ENCODE measurements around the gene GABRB1. TPM values are rescaled to one million over a fixed set of nuclear protein-coding genes. Genes with fewer than 3 reads are reported as not detected.
A peak's percentile ranks its signal among the peaks of the same experiment; 100 is the strongest.

Gene GABRB1
- polyA plus RNA-seq, 3 donors from 2014 or later, result not detected

- Mint-ChIP-seq H3K27me3 (ENCODE audit: low read depth in 3 of 3) (peaks cover 0 to 3% (median 2%) of the 10 kb centered on the region in 3 donors), H3K4me3 (no peak overlapping the region), H3K9me3 (no peaks in the 10 kb centered on the region), H3K4me1 (no peaks in the 10 kb centered on the region), H3K27ac (no peak overlapping the region), H3K36me3 (no peaks in the 10 kb centered on the region)
- DNase-seq, result no peak
Observed at GRCh38 chr4:47434931-47435330, 403.6 kb downstream of the GABRB1 start.

GRCh38 chr4:47442980-47443379 is 411.6 kb downstream of the GABRB1 start:
- H3K27ac Mint-ChIP-seq, result peak overlapping the region in 1 of 6 donors; percentile 41
- H3K4me1 Mint-ChIP-seq, result peaks cover 5 to 7% of the 10 kb centered on the region in 2 donors
- peaks cover 0 to 2% (median 0%) of the 10 kb centered on the region in 3 donors for H3K27me3 Mint-ChIP-seq (ENCODE audit: low read depth in 3 of 3)
- peaks cover 0 to 6% (median 5%) of the 10 kb centered on the region in 3 donors for H3K36me3 Mint-ChIP-seq
- no peak for DNase-seq
- H3K4me3 Mint-ChIP-seq, result no peak overlapping the region
- no peaks in the 10 kb centered on the region for H3K9me3 Mint-ChIP-seq

DNA sequence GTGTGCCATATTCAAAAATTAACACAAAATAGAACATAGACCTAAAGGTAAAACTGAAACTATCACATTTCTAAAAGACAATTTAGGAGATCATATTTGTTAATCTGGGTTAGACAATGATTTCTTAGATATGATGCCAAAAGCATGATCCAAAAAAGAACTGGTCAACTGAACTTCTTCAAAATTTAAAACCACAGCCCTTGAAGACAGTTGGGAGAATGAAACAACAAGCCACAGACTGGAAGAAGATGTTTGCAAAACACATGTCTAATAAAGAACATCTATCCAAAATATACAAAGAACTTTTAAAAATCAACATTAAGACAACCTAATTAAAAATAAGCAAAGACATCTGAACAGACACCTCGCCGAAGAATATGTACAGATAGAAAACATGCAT is 412.7 kb downstream of the GABRB1 start:
- peaks cover 0 to 2% (median 0%) of the 10 kb centered on the region in 3 donors for H3K27me3 Mint-ChIP-seq (ENCODE audit: low read depth in 3 of 3)

GRCh38 chr4:47451657-47452056 is 420.3 kb downstream of the GABRB1 start:
- H3K9me3 Mint-ChIP-seq, result no peaks in the 10 kb centered on the region
- no peak overlapping the region for H3K4me3 Mint-ChIP-seq
- peaks cover 26 to 44% (median 39%) of the 10 kb centered on the region in 3 donors for H3K36me3 Mint-ChIP-seq
- H3K4me1 Mint-ChIP-seq, result peaks cover 0 to 6% of the 10 kb centered on the region in 2 donors
- no peak for DNase-seq
- peaks cover 0 to 2% (median 0%) of the 10 kb centered on the region in 3 donors for H3K27me3 Mint-ChIP-seq (ENCODE audit: low read depth in 3 of 3)
- H3K27ac Mint-ChIP-seq, result no peak overlapping the region

More for the DNA sequence above, 412.7 kb downstream of the GABRB1 start:
- Mint-ChIP-seq H3K36me3 (peaks cover 6 to 8% (median 7%) of the 10 kb centered on the region in 3 donors), H3K4me3 (no peak overlapping the region), H3K9me3 (no peaks in the 10 kb centered on the region), H3K27ac (no peak overlapping the region), H3K4me1 (peaks cover 5 to 7% of the 10 kb centered on the region in 2 donors)
- DNase-seq, result no peak

DNA sequence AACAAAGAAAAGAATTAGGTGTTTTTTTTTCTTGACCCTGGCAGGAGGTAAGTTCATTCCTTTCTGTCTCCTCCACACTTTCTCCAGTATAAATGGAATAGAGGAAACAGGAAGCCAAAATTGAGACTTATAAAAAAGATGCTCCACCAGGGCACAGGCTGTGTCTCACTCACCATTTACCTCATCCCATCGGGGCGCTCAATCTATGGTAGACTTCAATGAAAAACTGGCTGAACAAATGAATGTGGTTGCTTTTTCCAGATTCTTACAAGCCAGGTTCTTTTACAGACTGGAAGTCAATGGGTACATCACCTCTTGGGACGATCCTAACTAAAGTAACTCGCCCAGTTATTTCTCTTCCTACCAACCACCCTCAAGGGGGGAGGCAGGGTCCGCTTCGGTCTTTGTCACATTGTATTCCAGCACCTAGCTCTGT is 431.4 kb downstream of the GABRB1 start:
- peak overlapping the region; percentile 88 to 94 (median 92) for H3K27ac Mint-ChIP-seq
- H3K27me3 Mint-ChIP-seq (ENCODE audit: low read depth in 3 of 3), result peaks cover 0 to 5% (median 0%) of the 10 kb centered on the region in 3 donors
- H3K36me3 Mint-ChIP-seq, result peaks cover 0 to 15% (median 6%) of the 10 kb centered on the region in 3 donors
- no peaks in the 10 kb centered on the region for H3K9me3 Mint-ChIP-seq
- peaks cover 30 to 41% of the 10 kb centered on the region in 2 donors for H3K4me1 Mint-ChIP-seq
- DNase-seq, result no peak
- H3K4me3 Mint-ChIP-seq, result peak overlapping the region; percentile 88 to 91 (median 89)

DNA sequence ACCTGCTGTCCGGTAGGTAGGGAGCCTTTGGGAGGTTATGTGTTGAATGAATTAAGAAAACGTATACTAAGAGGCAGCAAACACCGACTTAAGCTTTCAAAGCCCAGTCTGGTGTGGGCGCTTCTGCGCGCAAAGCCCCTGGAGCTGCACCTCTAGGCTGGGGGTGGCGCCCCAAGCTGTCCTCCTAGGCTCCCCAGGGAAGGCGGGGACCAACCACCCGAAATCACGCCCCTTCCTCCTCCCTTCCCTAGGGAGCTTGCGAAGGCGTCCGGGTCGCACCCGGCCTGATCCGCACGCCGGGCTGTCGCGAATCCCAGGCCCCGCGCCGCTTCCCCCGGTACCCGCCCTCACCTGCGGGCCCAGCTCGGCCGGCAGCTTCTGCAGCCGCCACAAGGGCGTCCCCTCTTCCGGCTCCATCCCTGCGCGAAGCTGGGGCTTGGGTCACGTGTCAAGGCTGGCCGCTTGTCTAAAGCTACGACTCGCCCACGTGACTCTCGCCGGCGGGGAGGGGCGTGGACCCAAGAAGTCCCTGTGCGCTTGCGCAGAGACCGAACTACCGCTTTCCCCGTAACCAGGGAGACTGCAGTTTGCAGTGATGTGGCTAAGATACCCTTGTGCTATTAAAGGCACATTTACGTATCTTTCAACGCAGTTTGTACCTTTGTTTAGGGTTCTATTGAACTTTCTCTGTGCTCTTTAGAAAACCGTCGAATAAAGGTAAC is 432.0 kb downstream of the GABRB1 start, which contains the start of gene COMMD8:
Gene COMMD8 (minus strand): TSS at position 468 of the 722 bp plus-strand sequence. CDS start 51 bp downstream, at position 417.
- DNase-seq, result peak; percentile 95 to 97 (median 96)
- Mint-ChIP-seq H3K9me3 (no peaks in the 10 kb centered on the region), H3K4me3 (peak within 1 kb of the TSS; percentile 88 to 91 (median 89)), H3K27ac (peak within 1 kb of the TSS; percentile 88 to 94 (median 92)), H3K27me3 (ENCODE audit: low read depth in 3 of 3) (peaks cover 0 to 5% (median 0%) of the 10 kb centered on the region in 3 donors), H3K36me3 (peaks cover 0 to 13% (median 3%) of the 10 kb centered on the region in 3 donors), H3K4me1 (peaks cover 30 to 41% of the 10 kb centered on the region in 2 donors)

GRCh38 chr4:47465004-47465403 is 433.6 kb downstream of the GABRB1 start:
- H3K9me3 Mint-ChIP-seq, result no peaks in the 10 kb centered on the region
- peaks cover 0 to 5% (median 0%) of the 10 kb centered on the region in 3 donors for H3K27me3 Mint-ChIP-seq (ENCODE audit: low read depth in 3 of 3)
- H3K27ac Mint-ChIP-seq, result no peak overlapping the region
- peaks cover 30 to 34% of the 10 kb centered on the region in 2 donors for H3K4me1 Mint-ChIP-seq
- no peak for DNase-seq
- no peak overlapping the region for H3K4me3 Mint-ChIP-seq
- H3K36me3 Mint-ChIP-seq, result no peaks in the 10 kb centered on the region

DNA sequence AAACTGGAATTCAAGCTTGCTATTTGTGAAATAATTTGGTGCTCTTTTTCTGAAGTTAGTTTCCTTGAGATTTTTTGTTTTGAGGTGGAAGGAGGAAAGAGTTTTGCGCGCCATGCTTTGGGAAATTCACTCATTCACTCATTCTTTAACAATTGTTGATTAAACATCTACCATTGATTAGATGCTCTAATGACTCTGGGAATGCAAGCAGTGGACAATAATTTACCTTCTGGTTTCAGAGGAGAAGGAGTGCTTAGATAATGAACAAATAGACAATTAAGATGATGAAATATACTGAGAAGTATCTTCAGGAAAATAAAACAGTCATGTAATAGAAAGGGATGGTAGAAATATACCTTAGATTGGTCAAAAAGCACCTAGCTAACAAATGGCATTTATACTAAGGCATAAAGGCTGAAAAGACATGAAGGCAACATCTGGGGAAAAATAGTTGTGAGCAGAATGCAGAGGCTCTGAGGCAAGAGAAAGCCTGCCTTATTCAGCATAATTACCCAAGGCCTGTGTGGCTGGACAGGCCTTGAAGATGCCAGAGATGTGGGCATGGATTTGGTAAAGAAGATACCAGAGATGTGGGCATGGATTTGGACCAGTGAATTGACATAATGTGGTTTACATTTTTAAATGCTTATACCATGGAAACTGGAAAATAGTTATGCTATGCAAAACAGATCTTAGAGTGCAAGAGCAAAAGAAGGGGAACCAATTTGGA is 434.9 kb downstream of the GABRB1 start:
- Mint-ChIP-seq H3K9me3 (no peaks in the 10 kb centered on the region), H3K36me3 (no peaks in the 10 kb centered on the region), H3K27ac (no peak overlapping the region), H3K4me3 (no peak overlapping the region), H3K4me1 (peaks cover 22 to 27% of the 10 kb centered on the region in 2 donors), H3K27me3 (ENCODE audit: low read depth in 3 of 3) (peaks cover 0 to 5% (median 0%) of the 10 kb centered on the region in 3 donors)
- no peak for DNase-seq

DNA sequence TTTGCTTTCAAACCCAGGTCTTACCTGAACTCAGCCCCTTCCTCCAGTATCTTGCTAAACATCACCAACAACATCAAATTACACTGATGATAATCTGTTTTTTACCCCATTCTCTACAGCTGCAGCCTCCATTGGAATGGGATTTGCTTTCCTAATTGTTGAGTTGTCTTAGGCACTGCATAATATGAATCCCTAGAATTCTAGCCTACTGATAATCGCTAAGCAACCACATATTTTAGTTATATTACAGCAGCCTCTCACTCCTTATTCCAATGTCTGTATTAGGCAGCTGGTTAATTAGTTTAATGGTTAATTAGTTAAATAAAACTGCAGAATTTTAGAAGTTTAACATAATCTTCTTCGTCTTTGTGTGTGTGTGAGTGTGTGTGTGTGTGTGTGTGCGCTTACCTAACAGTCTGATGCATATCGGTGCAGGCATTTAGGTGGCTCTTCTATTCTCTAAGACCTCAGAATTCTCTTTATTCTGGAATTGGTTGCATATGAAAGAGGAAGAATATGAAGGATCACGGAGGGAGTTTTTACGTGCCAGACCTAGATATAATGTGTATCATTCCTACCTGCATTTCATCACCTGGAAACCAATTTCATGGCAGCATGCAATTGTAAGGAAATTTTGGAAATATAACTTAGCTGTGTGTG is 437.5 kb downstream of the GABRB1 start:
- DNase-seq, result no peak
- Mint-ChIP-seq H3K27ac (no peak overlapping the region), H3K36me3 (no peaks in the 10 kb centered on the region), H3K4me3 (no peak overlapping the region), H3K9me3 (no peaks in the 10 kb centered on the region), H3K4me1 (peaks cover under 1 to 3% of the 10 kb centered on the region in 2 donors), H3K27me3 (ENCODE audit: low read depth in 3 of 3) (peaks cover 0 to 2% (median 1%) of the 10 kb centered on the region in 3 donors)

GRCh38 chr4:47469951-47470350 is 438.6 kb downstream of the GABRB1 start:
- no peaks in the 10 kb centered on the region for H3K4me1 Mint-ChIP-seq
- no peak overlapping the region for H3K27ac Mint-ChIP-seq
- H3K4me3 Mint-ChIP-seq, result no peak overlapping the region
- no peak for DNase-seq
- no peaks in the 10 kb centered on the region for H3K36me3 Mint-ChIP-seq
- H3K27me3 Mint-ChIP-seq (ENCODE audit: low read depth in 3 of 3), result peaks cover 0 to 2% (median 0%) of the 10 kb centered on the region in 3 donors
- no peaks in the 10 kb centered on the region for H3K9me3 Mint-ChIP-seq

- no peak overlapping the region for H3K27ac Mint-ChIP-seq
- no peak overlapping the region for H3K4me3 Mint-ChIP-seq
- DNase-seq, result no peak
- no peaks in the 10 kb centered on the region for H3K9me3 Mint-ChIP-seq
- H3K36me3 Mint-ChIP-seq, result no peaks in the 10 kb centered on the region
- peaks cover 0 to 2% (median 0%) of the 10 kb centered on the region in 3 donors for H3K27me3 Mint-ChIP-seq (ENCODE audit: low read depth in 3 of 3)
- H3K4me1 Mint-ChIP-seq, result no peaks in the 10 kb centered on the region
Observed at GRCh38 chr4:47471064-47471463, 439.7 kb downstream of the GABRB1 start.

GRCh38 chr4:47471591-47471990 is 440.2 kb downstream of the GABRB1 start:
- H3K9me3 Mint-ChIP-seq, result no peaks in the 10 kb centered on the region
- DNase-seq, result no peak
- H3K27me3 Mint-ChIP-seq (ENCODE audit: low read depth in 3 of 3), result peaks cover 0 to 2% (median 0%) of the 10 kb centered on the region in 3 donors
- no peaks in the 10 kb centered on the region for H3K4me1 Mint-ChIP-seq
- H3K4me3 Mint-ChIP-seq, result no peak overlapping the region
- H3K27ac Mint-ChIP-seq, result no peak overlapping the region
- no peaks in the 10 kb centered on the region for H3K36me3 Mint-ChIP-seq

- Mint-ChIP-seq H3K36me3 (no peaks in the 10 kb centered on the region), H3K4me3 (no peak overlapping the region), H3K4me1 (no peaks in the 10 kb centered on the region), H3K9me3 (no peaks in the 10 kb centered on the region), H3K27me3 (ENCODE audit: low read depth in 3 of 3) (peaks cover 0 to 2% (median 0%) of the 10 kb centered on the region in 3 donors), H3K27ac (no peak overlapping the region)
- DNase-seq, result no peak
Observed at GRCh38 chr4:47473141-47473750, 441.9 kb downstream of the GABRB1 start.

All from immature natural killer cell (primary cell).